Panc1 (cell line): ENCODE measurements around the gene SKA1.
"Not testable (repeated sequence)": the region's sequence is repeated elsewhere in the genome, so short reads cannot be mapped to it uniquely, and the experiment has no call there.

Experiments
- POLR2AphosphoS5 ChIP-seq: IDR thresholded peaks from 2 replicates; pipeline ENCODE4 v1.6.1; 2012; ENCODE audit warnings: mild to moderate bottlenecking, low read depth, low read length, moderate library complexity
- TF ChIP-seq, protein P1 (sequence below): fragments of 450-650 bp; IDR thresholded peaks from 2 replicates; pipeline ENCODE4 v1.5.1; 2017; ENCODE audit warnings: mild to moderate bottlenecking

DNA sequence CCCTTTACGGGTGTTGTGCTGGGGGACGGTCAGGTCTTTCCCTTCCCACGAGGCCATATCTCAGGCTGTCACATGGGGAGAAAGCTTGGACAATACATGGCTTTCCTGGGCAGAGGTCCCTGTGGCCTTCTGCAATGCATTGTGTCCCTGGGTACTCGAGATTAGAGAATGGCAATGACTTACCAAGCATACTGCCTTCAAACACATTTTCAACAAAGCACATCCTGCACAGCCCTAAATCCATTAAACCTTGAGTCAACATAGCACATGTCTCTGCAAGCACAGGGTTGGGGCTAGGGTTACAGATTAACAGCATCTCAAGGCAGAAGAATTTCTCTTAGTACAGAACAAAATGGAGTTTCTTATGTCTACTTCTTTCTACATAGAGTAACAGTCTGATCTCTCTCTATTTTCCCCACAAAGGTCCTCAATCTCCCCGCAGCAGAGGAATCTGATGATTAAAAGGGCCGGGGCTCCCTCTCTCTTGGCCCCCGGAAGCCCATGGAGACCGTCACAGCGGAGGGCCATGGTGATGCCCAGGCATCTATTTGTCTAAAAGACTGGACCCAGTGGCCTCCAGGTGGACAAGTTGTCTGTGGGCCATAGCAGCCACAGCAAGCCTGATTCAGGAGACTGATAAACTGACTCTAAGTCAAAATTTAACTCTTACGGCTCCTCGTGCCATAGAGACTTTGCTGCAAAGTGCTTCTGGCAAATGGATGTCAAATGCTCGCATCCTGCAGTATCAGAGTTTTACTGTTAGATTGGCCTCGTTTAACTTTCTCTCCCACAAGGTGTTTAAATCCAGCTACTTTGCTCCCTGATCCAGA is 30.1 kb downstream of the SKA1 start:
- TF ChIP-seq, protein P1, sequence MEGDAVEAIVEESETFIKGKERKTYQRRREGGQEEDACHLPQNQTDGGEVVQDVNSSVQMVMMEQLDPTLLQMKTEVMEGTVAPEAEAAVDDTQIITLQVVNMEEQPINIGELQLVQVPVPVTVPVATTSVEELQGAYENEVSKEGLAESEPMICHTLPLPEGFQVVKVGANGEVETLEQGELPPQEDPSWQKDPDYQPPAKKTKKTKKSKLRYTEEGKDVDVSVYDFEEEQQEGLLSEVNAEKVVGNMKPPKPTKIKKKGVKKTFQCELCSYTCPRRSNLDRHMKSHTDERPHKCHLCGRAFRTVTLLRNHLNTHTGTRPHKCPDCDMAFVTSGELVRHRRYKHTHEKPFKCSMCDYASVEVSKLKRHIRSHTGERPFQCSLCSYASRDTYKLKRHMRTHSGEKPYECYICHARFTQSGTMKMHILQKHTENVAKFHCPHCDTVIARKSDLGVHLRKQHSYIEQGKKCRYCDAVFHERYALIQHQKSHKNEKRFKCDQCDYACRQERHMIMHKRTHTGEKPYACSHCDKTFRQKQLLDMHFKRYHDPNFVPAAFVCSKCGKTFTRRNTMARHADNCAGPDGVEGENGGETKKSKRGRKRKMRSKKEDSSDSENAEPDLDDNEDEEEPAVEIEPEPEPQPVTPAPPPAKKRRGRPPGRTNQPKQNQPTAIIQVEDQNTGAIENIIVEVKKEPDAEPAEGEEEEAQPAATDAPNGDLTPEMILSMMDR = not testable (repeated sequence)
- TF ChIP-seq POLR2AphosphoS5 = not testable (repeated sequence)
